Stimulated activated CD8-positive, alpha-beta memory T cell treated with anti-CD3 and anti-CD28 coated beads, Interleukin-4, amount 100 ng/mL, for 4 hours (primary cell): ENCODE results near the gene STEAP1B.
"Not testable (repeated sequence)": the region's sequence is repeated elsewhere in the genome, so short reads cannot be mapped to it uniquely, and the experiment has no call there.

ENCODE experiments used
- DNase-seq, 2 donors: peaks; one replicate each; pipeline ENCODE4 v3.0.0-alpha.2; 2020; ENCODE audit warnings: low read depth in 2 of 2, low spot score in 1 of 2

Gene STEAP1B

DNA sequence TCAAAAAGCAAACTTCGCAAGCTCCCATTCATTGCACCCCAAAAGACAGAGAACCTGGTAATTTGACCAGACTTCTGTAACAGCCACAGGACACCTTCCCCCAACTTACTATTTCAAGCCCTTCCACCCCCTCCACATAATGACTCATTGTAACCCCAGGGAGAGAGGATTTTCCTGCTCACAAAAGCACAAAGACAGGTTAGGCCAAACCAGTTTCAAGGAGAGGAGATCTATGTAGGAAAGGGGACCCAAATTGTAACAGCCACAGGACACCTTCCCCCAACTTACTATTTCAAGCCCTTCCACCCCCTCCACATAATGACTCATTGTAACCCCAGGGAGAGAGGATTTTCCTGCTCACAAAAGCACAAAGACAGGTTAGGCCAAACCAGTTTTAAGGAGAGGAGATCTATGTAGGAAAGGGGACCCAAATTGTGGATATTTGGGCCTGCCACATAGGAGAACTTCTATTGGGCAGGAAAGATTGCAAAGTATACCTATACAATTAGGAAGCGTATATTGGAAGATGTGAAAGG, 66.8 kb downstream of the STEAP1B start:
- not testable (repeated sequence) for DNase-seq

DNA sequence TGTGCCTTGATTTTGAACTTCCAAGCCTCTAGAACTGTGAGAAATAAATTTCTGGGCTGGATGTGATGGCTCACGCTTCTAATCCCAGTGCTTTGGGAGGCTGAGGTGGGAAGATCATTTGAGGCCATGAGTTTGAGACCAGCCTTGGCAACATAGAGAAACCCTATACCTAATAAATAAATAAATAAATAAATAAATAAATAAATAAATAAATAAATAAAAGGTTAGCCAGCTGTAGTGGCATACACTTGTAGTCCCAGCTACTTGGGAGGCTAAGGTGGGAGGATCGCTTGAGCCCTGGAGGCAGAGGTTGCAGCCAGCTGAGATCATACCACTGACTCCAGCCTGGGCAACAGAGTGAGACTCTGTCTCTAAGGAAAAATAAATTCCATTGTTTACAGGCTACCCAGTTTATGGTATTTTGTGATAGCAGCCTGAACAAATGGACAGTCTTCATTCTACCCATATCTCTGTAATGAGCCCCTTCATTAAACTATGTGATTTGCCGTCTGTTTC, 67.7 kb downstream of the STEAP1B start:
- DNase-seq, result no peak

DNA sequence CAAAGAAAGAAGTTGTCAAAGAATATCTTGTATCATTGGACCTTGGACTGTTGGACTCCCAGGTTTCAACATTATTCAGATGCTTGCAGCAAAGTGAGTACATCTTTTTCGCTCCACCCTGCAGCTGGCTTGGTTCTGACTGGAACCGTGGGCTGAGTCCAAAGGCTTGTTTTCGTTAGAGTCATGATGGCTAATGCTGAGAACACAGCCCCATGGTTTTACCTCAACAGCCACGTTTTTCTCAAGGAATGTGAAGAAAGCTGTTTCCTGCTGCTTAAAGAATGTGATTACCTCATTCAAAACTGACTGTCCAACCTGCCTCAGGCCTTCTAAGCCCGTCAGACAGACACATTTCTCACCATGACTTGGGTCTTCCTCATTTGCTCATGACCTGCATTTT, 69.5 kb downstream of the STEAP1B start:
- no peak for DNase-seq

DNA sequence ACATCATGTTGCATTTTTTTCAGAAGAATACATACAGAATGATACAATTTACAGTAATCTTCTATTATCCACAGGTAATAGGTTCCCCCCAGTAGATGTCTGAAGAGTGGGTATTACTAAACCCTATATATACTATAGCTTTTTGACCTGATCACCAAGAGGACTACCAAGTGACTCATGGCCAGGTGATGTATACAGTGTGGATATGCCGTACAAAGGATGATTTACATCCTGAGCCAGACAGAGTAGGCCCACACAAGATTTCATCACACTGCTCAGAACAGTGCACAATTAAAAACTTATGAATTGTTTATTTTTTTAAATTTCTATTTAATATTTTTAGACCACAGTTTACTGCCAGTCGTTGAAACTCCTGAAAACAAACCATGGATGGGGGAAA, 70.6 kb downstream of the STEAP1B start:
- DNase-seq, result no peak

DNA sequence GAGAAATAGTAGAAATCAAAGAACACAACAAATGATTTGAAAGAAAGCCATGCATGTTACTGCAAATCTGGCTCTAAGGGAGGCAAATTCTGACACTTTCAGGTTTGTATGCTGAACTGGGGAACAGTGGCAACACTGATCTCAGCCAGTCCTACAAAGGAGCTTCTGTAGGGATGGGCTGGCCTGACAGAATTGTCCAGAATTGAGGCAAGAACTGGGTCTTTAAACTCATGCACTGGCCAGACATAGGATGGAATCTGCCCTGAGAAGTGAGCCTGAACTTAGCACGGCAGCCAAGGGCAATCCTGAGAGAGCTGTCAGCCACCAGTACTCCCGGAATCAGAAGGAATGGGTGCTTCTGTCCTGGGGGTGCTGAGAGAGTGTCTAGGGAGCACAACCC, 72.1 kb downstream of the STEAP1B start:
- DNase-seq, result no peak

DNA sequence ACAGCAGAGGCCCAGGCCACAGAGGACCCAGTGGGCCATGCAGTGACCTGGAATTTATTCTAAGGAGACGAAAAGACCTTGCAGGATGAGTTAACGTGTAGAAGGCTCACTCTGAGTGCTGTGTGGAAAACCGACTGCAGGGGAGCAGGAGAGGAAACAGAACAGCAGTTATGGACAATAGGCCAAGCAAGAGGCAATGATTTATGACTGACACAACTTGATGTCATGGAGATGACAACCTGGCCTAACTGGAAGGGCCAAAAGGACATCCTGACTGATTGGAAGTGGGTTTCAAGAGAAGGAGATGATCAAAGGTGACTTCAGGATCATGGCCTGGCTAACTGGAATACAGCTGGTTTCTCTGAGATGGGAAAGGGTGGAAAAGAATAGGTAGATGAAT, 72.9 kb downstream of the STEAP1B start:
- DNase-seq, result no peak

DNA sequence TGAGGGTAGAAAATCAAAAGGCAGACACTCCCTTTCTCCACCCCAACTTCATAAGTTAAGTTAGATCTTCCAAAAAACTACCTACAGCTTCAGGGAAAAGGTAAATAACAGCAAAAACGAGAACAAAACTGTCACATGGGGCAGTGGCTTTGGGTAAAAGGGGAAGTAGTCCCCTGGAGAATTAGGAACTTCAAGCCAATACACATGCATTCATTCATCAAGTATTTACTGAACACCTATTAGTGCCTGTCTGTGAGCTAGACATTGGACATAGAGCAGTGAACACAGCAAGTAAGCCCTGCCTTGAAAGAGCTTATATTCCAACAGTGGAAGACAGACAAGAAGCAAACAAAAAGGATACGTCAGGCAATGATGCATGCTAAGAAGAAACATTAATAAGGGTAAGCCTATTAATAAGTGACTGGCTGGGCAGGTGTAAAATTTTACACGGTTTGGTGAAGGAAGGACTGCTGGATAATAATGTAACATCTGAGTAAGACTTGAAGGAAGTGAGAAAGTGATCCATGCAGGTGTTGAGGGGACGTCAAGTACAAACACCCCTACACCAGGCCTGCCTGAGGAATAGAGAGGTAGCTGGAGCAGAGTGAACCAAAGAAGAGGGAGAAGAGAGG, 73.4 kb downstream of the STEAP1B start:
- no peak for DNase-seq

DNA sequence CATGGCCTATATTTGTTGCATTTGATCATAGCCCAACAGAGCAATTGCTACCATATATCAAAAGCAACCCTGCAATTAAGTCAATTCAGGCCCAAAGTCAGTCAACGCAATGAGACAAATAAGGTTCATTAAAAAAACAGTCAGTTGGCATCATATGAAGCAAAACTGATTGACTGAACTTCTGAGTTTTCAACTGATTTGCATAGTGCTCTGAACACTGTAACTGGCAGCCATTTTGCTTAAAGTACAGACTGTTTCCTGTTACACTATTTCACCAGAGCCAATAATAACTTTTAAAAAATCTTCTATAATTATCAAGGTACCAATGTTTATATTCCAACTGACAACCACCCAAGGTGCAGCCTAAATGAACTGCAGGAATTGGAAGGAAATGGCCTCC, 74.6 kb downstream of the STEAP1B start:
- no peak for DNase-seq

DNA sequence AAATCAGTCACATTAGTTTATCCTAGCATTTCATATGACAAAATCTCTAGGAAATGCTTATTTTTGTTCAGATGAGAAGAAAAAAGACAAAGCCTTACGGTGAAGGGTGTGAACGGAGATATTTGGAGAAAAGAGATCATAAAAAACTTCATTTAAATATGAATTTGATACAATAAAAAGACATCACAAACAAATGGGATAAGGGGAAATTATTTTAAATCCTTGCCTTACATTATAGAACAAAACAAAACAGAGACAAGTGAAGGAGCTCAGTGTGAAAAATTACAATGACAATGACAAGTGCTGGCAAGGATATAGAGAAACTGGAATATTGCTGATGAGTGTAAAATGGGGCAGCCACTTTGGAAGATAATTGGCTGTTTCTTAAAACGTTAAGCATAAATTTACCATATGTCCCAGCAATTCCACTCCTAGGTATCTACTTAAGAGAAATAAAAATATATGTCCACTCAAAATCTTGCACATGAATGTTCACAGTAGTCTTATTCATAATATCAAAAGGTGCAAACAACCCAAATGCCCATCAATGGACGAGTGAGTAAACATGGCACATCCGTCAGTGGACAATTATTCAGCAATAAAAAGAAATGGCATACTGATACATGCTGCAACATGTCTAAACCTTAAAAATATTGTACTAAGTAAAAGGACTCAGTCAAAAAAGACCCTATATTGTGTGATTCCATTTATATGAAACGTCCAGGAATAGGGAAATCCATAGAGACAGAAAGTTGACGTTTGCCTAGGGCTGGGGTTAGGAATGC, 77.0 kb downstream of the STEAP1B start:
- no peak for DNase-seq

DNA sequence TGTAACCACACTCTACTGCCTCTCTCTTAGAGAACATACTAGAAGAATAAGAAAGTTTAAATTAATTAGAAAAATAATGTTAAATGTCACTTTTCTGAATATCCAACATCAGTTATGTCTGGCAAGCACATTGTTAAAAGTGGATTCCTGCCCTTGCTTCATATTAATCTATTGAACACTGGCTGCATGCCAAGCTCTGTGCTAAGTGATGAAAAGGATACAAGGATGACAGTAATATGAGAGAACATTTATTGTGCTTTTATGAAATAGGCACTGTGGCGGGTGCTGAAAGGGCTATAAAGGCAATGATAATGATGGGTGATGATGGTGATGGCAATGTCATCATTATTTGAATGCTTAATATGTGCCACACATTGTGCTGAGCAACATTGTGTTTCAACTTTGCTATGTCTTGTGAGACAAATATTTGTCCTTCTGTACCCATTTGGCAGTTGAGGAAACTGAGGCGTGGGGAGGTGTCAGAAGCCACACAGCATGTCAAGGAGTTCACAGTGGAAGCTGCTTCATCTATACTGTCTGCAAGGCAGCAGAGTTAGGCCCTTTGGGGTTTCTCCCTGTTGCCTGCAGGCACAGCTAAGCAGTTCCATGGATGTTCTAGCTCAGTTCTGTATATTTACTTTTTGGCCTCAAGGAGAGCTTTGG, 78.9 kb downstream of the STEAP1B start:
- no peak for DNase-seq

DNA sequence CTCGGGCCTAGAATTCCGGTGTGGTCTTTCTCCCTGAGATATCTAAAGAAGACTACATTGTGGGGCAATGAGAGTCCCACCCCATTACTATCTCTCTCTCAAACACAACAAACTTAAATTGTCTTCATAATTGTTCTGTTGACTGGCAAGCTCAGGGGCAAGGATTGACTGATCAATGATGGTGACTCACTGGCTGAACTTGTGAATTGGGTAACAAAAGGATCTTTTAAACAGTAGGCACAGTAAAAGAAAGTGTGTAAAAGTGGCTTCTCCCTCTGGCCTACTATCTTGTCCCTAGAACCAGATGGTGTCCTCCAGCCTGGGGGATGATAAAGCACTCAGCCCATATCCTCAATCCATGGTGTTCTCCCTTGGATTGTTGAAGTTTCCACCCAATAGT, 80.0 kb downstream of the STEAP1B start:
- no peak for DNase-seq

DNA sequence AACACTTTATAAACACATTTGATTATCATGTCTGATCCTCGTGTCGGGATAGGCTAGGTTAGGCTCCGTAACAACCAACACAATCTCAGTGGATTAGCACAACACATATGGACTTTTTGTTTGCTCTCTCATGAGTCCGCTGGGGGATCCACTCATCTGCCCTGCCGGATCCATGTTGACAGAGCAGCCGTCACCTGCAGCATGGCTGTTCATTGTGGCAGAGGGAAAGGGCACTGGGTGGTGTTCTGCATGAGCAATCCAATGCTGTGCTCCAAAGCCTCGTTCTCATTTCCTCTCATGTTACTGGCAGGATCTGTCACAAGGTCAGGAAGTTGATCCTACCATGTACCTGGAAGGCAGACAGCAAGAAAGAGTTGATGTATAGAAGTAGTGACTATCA, 80.5 kb downstream of the STEAP1B start:
- no peak for DNase-seq

DNA sequence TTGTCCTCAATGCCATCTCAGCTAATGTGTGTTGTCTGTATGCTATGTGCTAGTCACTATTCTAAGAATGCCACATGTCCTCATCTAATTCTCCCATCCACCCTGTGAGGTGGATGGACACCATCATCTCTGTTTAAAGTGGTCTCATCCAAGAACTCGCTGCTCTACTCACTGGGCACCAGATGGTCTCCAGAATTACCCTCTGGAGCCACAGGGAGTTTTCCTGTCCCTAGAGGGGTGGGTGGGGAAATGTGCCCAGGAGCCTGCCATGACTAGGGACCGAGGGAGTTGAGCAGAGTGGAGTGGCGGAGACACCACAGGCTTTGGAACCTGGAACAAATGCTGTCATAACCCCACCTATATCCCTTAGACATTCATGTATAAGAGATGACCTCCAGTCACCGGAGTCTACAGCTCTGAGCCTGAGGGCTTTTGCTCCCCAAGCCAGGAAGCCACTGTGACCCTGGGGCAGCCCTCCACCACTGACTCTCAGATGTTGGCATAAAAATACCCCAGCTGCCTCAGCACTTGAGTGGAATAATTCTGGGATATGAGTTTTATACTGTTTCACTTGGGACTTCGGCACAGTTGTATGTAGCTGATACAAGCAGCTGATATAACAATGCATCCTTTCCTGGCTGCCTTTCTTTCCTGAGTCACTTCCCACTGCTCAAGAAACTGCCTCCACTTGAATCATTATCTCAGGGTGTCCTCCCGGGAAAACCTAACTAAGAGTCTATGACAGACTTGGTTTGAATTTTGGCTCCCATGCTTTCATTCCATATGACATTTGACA, 81.5 kb downstream of the STEAP1B start:
- DNase-seq, result no peak

DNA sequence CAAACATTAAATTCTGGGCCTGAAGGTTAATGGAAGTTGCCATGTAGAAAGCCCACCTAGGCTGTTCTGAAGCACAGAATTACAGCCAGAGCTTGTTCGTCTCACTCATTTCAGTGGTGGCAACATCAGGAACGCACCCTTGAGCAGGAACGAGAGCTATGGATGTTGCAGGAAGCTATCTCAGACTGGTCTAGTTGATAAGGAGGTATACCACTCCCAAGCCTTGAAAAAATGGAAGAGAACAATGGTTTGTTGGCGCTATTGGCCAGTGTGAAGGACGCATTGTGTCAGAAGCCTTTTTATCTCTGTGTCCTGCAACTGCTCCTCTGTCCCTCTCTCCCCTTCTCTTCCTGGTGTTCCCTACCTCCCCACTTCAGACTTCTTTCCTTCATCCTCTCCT, 82.1 kb downstream of the STEAP1B start:
- DNase-seq, result no peak

DNA sequence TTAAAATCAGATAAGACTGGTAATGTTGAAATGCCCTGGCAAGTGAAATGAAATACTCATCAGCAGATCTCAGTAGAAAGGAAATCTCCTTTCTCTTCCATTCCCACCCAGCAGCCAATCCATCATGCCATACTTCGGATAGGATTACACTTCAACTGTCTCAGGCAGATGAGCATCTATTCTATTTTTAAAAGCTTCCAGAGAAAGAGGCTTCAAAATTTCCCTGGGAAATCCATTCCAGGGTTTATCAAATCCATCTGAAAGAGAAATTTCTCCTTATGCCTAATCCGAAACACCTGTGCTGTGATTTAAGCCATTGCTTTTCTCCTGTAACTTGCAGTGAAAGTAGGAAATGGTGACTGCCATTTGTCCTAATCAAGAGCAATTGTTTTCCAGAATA, 82.6 kb downstream of the STEAP1B start:
- DNase-seq, result no peak

DNA sequence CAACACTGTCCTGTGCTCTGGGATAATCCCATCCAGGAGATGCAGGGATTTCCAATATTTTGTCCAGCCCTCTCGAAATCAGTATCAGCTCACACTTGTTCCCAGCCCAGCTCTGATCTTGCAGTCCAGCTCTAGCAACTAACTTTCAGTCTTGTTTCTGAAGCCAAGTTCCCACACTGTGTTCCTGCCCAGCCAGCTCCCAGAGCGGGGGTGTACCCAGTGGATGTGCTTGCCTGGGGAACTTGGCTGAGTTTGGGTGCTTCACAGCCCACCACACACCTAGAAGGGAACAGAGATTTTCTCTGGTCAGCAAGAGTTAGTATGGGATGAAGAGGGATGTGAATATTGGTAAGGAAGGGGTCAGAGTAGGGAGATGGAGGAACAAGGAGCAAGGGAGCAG, 85.6 kb downstream of the STEAP1B start:
- no peak for DNase-seq

DNA sequence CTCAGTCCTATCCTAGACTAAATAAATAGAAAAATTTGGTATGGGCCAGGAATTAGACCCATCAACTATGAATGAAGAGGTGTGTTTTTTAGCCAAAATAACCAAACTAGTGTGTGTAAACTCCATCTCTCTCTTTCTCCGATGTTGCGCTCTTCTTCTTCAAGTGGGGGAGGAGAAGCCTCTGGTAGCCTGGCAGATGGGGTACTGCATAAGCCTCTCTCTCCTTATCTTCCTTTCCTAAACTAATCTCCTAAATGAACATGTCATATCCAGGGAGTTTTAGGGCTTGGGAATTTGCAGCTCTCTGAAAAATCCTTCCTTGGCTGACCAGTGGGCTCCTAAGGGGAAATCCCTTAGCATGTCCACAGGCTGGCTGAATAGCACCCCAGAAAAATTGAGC, 86.8 kb downstream of the STEAP1B start:
- no peak for DNase-seq

DNA sequence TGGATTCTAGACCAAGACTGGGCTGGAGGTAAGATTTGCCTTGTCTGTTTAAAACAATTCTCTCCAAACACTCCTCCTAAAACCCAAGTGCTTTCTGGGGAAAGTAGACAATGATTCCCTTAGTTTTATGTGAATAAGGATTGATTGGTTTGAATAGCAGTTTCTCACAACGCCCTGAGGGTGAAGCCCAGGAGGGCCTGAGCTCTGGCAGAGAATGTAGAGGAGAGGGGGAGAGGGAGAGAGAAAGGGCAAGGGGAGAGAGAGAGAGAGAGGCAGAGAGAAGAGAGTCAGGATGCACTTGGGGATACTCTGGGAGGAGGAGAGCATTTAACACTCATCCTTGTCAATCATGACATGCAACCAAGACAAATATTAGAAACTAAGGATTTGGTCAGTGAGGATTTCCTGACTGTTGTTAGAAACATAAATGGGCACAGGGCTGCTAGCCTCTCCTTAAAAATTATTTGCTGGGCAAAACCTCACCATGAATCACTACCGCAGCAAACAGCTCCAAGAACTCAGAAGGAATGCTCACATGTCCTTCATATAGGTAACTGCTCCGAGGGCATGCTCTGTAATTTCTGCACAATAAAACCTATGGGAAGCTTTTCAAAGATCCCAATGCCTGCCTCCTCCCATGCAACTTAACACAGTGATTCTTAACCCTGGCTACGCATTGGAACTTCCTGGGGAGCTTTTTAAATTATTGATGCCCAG, 87.9 kb downstream of the STEAP1B start:
- DNase-seq, result no peak

DNA sequence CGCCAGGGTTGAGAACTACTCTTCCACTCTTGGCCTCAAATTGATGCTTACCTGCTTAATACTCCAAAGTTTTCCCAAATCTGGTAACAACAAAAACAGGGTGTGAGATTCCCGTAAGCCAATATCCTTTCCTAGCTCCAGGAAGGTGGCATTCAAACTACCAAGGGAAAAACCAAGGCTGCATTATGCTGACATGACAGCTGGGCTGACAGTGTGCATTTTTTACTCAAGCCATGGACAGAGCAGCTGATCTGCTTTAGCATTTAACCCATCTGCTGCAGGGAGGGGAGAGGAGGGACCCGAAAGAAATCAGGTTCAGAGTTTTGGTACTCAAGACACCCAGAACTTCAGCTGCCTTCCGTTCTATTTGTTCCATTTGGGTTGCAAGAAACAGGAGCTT, 93.3 kb downstream of the STEAP1B start:
- DNase-seq, result no peak

DNA sequence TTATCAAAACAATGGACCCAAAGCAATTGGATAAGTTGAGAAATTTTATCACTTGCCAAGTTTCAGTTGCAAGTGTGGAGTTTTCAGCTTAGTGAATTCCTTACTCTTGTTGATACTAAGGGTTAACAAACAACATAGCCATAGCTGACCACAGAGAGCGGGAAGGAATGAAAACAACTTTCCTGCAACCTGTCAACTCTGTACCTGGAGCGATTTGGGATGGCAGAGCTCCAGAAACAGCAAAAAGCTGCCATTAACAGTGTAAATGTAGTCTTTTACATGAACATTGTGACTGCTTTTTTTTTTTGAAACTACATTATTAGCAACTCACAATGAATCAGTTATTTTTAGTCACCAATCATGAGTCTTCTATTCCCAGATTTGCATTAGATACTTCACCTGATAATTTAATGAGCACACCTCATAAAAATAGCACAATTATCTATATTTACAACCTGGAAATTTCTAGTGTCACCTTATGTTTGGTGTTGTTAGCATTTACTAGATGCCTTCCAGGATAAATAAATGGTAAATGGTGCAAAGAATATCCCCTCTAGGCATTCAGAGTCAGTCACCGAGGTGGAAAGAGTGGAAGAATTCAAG, 95.5 kb downstream of the STEAP1B start:
- DNase-seq, result no peak
